HG03575 (cell line): Measurements from ENCODE around the gene CTF1.
"Not testable (repeated sequence)": the region's sequence is repeated elsewhere in the genome, so short reads cannot be mapped to it uniquely, and the experiment has no call there.

Experiments
- ATAC-seq: cut with Tn5 transposase; IDR thresholded peaks from one replicate; pipeline ENCODE4 v1.9.1; 2021; ENCODE audit not compliant: unreplicated experiment, insufficient number of reproducible peaks, low FRiP score; ENCODE audit errors: extremely low read depth

Gene CTF1

DNA sequence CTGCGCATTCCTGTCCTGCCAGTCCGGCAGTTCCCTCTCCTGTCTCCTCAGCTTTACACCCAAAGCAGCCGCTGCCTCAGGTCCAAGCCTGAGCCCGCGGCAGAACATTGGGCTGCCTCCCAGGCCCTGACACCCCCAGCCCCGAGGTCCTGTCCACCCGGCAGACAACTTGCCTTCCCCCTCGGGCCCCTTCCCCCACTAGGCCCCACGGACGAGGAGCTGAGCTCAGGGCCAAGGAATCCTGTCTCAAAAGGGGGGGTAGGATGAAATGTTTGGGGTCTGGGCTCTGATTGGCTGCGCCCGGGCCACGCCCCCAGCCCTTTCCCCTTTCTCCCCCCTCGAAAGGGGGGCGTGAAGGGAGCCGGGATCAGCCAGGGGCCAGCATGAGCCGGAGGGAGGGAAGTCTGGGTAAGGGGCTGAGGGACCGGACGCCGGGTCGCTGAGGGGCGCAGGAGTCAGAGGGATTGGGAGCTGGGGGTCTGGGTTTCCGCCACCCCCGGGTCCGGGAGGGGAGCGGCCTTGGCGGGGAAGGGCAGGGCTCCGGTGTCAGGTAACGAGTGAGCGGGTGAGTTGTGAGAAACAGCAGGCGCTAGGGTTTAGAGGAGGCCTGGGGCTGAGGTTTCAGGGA, at the start of gene CTF1:
TSS of gene CTF1 (plus strand) at position 354 of the 628 bp plus-strand sequence. CDS start at position 384, 30 bp downstream.
- no peak for ATAC-seq

DNA sequence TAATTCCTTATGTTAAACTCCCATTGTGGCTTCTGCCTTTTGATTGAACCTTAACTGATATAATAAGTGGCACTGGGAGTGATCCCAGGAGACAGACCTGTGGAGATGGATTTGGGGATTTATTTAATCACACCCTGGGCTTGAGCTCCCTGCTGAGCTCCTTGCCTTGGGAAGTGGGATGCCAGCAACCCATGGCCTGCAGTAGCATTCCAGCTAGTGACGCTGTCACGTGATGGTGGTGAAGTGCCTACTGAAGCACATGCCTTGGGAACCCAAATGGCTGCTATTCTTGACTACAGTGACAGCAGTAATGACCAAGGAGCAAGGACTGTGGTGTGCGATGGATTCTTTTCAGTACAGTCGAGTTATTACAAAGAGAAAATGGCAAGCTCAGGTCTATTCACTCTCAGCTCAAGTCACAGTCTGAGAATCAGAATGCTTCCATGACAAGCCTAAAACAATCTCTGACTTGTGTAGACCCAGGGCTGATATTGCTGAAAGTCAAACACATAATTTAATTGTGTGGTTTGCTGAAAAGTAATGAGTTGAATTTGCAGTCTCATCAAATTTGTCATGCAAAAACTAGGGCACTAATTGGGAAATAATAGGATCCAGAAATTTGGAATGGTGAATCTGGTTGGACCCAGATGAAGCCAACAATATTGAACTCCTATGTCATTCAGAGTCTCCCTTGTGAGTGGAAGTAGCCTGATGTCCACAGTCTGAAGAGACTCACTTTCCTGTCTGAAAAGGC, 49.6 kb upstream of the CTF1 start:
- ATAC-seq, result no peak

DNA sequence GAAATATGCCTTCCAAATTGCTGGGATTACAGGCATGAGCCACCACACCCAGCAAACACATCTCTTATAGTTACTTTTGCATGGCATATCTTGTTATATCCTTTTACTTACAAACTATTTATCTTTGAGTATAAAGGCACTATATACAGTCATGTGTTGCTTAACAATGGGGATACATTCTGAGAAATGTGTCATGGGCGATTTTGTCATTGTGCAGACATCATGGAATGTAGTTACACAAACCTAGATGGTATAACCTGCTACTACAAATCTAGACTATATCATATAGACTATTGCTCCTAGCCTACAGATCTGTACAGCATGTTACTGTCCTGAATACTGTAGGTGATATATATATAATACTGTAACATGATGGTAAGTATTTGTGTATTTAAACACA, 46.2 kb upstream of the CTF1 start:
- no peak for ATAC-seq

GRCh38 chr16:30853758-30854157, 42.7 kb upstream of the CTF1 start:
- ATAC-seq, result no peak

- ATAC-seq, result no peak
These were observed 38.3 kb upstream of the CTF1 start for GRCh38 chr16:30858111-30858495.

DNA sequence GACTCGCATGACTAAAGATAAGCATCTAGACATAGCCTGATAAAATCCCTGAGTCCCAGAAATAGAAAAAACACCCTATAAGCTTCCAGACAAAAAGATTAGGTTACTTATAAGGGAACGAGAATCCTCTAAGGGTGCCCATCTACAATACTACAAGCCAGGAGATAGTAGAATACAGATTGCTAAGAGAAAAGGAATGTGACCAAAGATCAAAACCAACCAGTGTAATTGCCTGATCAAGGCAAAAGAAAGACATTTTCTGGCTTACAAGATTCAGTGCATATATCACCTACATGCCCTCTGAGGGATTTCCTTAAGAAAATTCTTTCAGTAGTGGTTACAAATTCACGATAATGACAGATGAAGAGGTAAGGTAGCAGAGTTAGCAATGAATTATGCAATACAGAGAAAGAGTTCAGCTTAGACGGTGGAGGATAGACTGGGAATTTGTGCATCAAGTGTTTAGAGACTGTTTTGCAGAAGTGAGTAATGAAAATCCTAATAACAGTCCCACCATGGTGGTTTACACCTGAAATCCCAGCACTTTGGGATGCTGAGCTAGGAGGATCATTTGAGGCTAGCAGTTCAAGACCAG, 37.5 kb upstream of the CTF1 start:
- no peak for ATAC-seq

GRCh38 chr16:30860729-30861128, 35.7 kb upstream of the CTF1 start:
- not testable (repeated sequence) for ATAC-seq

- ATAC-seq, result not testable (repeated sequence)
These were observed 33.2 kb upstream of the CTF1 start for GRCh38 chr16:30863178-30863577.

DNA sequence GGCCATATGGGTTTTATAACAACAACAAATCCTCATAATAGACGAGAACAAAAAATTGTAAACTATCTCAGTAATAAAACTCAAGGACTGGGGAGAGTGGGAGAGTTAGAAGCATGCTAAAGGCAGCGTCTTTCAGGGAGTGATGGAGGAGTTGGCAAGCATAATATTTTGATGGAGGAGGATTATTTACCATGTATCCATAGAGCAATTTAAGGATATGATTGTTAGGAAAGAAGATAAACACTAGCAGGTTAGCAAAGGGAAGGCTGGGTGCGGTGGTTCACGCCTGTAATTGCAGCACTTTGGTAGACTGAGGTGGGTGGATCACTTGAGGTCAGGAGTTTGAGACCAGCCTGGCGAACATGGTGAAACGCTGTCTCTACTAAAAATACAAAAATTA, 30.4 kb upstream of the CTF1 start:
- no peak for ATAC-seq

DNA sequence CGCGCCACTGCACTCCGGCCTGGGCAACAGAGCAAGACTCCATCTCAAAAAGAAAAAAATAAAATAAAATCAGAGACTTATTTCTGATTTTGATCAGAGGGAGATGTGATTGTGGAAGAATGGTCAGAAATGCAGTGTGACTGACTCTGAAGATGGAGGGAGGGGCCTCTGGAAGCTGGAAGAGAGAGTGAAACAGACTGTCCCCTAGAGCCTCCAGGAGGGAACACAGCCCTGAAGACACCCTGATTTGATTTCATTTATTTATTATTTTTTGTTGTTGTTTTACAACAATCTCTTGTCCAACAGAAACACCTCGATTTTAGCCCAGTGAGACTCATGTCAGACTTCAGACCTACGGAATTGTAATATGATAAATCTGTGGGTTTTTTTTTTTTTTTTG, 28.7 kb upstream of the CTF1 start:
- no peak for ATAC-seq

DNA sequence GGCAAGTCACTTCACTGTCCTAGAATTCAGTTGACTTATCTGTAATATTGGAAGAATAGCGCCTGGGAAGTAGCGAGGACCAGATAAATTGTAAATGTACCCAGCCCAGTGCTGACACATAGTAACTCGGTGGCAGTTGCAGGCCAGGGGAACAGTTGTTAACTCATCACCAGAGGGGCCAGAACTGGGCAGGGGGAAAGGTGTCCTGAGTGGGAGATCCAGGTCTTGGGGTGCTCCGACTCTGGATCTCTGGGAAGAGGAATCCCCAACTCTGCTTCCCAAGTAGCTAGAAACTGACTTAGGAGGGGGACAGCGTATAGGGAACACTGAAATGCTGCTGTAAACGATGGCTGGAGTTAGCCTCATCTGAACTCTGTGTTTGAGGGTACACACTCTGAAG, 25.5 kb upstream of the CTF1 start:
- no peak for ATAC-seq

- no peak for ATAC-seq
These were observed 22.1 kb upstream of the CTF1 start for GRCh38 chr16:30874244-30874820.

DNA sequence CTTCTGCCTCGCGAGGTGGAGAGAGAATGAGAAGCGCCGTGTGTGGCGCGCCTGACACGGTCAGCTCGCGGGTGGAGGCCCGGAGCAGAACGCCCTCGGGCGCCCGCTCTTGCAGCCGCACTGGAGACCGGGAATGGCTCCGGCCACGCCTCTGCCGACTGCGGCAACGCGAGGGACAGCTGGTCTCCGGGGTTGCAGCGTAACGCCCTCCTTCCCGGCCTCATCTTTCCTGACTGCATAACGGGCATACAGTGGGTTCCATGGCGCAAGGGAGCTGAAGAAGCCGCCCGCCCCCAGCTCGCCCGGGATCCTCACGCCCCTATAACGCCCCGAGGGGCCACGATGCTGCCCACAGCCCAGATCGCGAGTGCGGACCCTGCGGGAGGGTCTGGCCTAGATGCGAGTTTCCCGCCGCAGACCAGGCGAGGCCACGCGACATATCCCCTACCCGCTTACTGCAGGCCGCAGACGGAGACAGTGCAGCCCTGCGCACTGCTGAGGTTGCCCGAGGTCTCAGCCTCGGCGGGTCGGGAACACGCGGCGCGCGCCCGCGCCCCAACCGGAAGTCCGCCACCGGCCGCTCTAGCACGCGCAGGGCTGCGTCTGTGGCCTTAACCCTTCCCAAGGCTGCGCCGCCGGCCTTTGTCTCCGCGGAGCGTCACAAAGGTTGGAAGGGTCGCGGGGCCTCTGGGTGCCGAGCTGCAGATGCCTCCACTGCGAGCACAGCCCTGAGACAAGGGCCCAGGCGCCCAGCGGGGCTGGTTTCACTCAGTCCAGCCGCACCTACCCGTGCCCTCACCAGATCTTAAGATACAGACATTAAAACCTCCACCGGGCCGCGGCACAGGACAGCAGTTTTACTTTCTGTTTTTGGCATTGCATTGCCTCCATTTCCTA, 21.3 kb upstream of the CTF1 start:
- no peak for ATAC-seq

- no peak for ATAC-seq
These were observed 20.3 kb upstream of the CTF1 start for GRCh38 chr16:30875871-30876801.

- no peak for ATAC-seq
These were observed 19.5 kb upstream of the CTF1 start for GRCh38 chr16:30876867-30877266.

DNA sequence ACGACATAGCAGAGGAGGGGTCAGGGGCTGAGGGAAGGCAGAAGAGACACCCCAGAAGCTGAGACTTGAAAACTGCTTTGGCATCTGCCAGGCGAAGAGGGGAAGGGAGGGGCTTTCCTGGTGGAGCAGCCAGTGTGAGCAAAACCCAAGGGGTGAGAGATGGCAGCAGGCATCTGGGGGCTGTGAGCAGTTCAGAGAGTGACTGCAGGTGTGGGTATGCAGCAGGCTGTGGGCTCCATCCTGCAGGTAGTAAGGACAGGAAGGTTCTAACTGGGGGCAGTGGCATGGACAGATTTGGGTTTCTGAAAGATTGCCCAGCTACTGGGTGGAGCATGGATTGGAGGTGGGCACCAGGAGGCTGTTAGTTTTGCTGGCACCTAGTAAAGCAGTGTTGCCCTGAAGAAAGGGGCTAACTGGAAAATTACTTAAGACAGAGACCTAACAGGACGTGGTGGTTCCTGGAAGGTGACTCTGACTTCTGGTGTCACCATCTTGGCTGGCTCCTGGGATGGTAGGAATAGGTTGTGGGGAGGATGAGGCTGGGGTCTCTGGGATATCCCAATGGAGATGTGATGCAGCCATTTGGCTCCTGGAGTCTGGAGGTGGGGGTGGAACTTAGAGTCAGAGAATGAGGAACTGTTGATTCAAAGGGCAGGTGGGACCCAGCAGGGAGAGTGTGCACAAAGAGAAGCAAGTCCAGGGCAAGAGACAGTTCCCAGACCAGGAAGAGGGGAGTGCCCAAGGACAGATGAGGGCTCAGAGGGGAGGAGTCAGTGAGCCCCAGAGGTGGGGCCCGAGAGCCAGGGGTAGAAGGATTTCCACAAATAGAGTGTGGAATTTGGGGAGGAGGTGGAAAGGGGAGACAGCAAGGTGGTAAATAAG, 13.7 kb upstream of the CTF1 start:
- ATAC-seq, result no peak

DNA sequence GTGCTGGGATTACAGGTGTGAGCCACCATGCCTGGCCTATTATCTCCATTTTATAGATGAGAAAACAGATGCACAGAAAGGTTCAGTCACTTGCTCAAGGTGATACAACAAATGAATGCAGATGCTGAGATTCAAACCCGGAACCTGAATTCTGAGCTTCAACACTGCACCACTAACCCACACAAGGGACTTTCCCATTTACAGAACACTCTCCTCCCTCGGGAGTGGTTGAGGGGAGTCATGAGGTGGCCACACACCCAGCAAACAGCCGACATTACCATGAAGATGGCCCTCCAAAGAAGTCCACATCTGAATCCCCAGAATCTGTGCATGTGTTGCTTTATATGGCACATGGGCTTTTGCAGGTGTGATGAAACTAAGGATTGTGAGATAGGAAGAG, 11.7 kb upstream of the CTF1 start:
- no peak for ATAC-seq
